Measurements from ENCODE around the gene RNF31.

The RNF31 gene

GRCh38 chr14:24179294-24179960 lies 32.1 kb downstream of the RNF31 start:
- TF ChIP-seq CTCF (IDR thresholded peaks at IDR 0.05; ENCODE audit: low read depth, low read length, missing control alignments), result no peak
- no peak overlapping the region for H3K4me3 ChIP-seq (ENCODE audit: low read depth, low read length)
- no peak for DNase-seq (ENCODE audit: low read depth)

- TF ChIP-seq CTCF (IDR thresholded peaks at IDR 0.05; ENCODE audit: low read depth, low read length, missing control alignments), result no peak
- no peak for DNase-seq (ENCODE audit: low read depth)
- H3K4me3 ChIP-seq (ENCODE audit: low read depth, low read length), result no peak overlapping the region
Measured at GRCh38 chr14:24179961-24180796, 32.9 kb downstream of the RNF31 start.

- H3K4me3 ChIP-seq (ENCODE audit: low read depth, low read length), result no peak overlapping the region
- no peak for TF ChIP-seq CTCF (IDR thresholded peaks at IDR 0.05; ENCODE audit: low read depth, low read length, missing control alignments)
Measured at GRCh38 chr14:24181371-24182077, 34.2 kb downstream of the RNF31 start.

GRCh38 chr14:24182110-24182882 lies 35.0 kb downstream of the RNF31 start:
- no peak overlapping the region for H3K4me3 ChIP-seq (ENCODE audit: low read depth, low read length)
- DNase-seq (ENCODE audit: low read depth), result no peak
- TF ChIP-seq CTCF (IDR thresholded peaks at IDR 0.05; ENCODE audit: low read depth, low read length, missing control alignments), result no peak

More at GRCh38 chr14:24181371-24182077, 34.2 kb downstream of the RNF31 start:
- no peak for DNase-seq (ENCODE audit: low read depth)

GRCh38 chr14:24183014-24183481 lies 35.8 kb downstream of the RNF31 start:
- TF ChIP-seq CTCF (IDR thresholded peaks at IDR 0.05; ENCODE audit: low read depth, low read length, missing control alignments), result no peak

More at GRCh38 chr14:24183014-24183481, 35.8 kb downstream of the RNF31 start:
- H3K4me3 ChIP-seq (ENCODE audit: low read depth, low read length), result no peak overlapping the region
- DNase-seq (ENCODE audit: low read depth), result no peak
